ENCODE data around the gene SLC18A2. TPM values are rescaled to one million over a fixed set of nuclear protein-coding genes. Genes with fewer than 3 reads are reported as not detected.
"Not testable (repeated sequence)": the region's sequence is repeated elsewhere in the genome, so short reads cannot be mapped to it uniquely, and the experiment has no call there.

The SLC18A2 gene
- total RNA-seq, 1 experiment from 2014 or later, result not detected

- CTCF ChIA-PET, result no interaction called here
- BruUV-seq (replicated peaks), result no TSS peak
These were observed 36.8 kb downstream of the SLC18A2 start for GRCh38 chr10:117277675-117278074.

GRCh38 chr10:117284716-117285494 lies 44.0 kb downstream of the SLC18A2 start:
- BruUV-seq (replicated peaks), result no TSS peak
- Mint-ChIP-seq H3K27ac (ENCODE audit: unreplicated experiment) (no peak overlapping the region), H3K36me3 (ENCODE audit: insufficient read depth, unreplicated experiment) (no peaks in the 10 kb centered on the region), H3K9me3 (ENCODE audit: low read depth, unreplicated experiment) (no peaks in the 10 kb centered on the region), H3K4me3 (ENCODE audit: low read depth, unreplicated experiment) (no peak overlapping the region), H3K4me1 (ENCODE audit: low read depth, unreplicated experiment) (no peaks in the 10 kb centered on the region), H3K27me3 (ENCODE audit: unreplicated experiment) (no peaks in the 10 kb centered on the region)
- intact Hi-C loops (cut with micrococcal nuclease; ENCODE audit: unreplicated experiment), result loop anchor here (5.0 kb wide), 1 partner anchor 37 kb away; no protein-coding TSS in a partner anchor
- TF ChIP-seq CTCF (IDR thresholded peaks at IDR 0.05; ENCODE audit: unreplicated experiment), result no peak
- DNase-seq, result no peak
- CTCF ChIA-PET, result no interaction called here

More at GRCh38 chr10:117277675-117278074, 36.8 kb downstream of the SLC18A2 start:
- H3K36me3 Mint-ChIP-seq (ENCODE audit: insufficient read depth, unreplicated experiment), result no peaks in the 10 kb centered on the region
- no peaks in the 10 kb centered on the region for H3K4me1 Mint-ChIP-seq (ENCODE audit: low read depth, unreplicated experiment)
- no peak for DNase-seq
- H3K27me3 Mint-ChIP-seq (ENCODE audit: unreplicated experiment), result no peaks in the 10 kb centered on the region
- no peak for TF ChIP-seq CTCF (IDR thresholded peaks at IDR 0.05; ENCODE audit: unreplicated experiment)
- H3K4me3 Mint-ChIP-seq (ENCODE audit: low read depth, unreplicated experiment), result no peak overlapping the region
- intact Hi-C loops (cut with micrococcal nuclease; ENCODE audit: unreplicated experiment), result no loop called here
- H3K9me3 Mint-ChIP-seq (ENCODE audit: low read depth, unreplicated experiment), result no peaks in the 10 kb centered on the region
- H3K27ac Mint-ChIP-seq (ENCODE audit: unreplicated experiment), result no peak overlapping the region

GRCh38 chr10:117290872-117291271 lies 50.0 kb downstream of the SLC18A2 start:
- H3K27ac Mint-ChIP-seq (ENCODE audit: unreplicated experiment); BruUV-seq (replicated peaks); H3K27me3 Mint-ChIP-seq (ENCODE audit: unreplicated experiment); CTCF ChIA-PET; H3K4me3 Mint-ChIP-seq (ENCODE audit: low read depth, unreplicated experiment); DNase-seq; H3K9me3 Mint-ChIP-seq (ENCODE audit: low read depth, unreplicated experiment); H3K36me3 Mint-ChIP-seq (ENCODE audit: insufficient read depth, unreplicated experiment); intact Hi-C loops (cut with micrococcal nuclease; ENCODE audit: unreplicated experiment); H3K4me1 Mint-ChIP-seq (ENCODE audit: low read depth, unreplicated experiment): not testable (repeated sequence)

GRCh38 chr10:117294039-117294645 lies 53.2 kb downstream of the SLC18A2 start:
- CTCF ChIA-PET, result no interaction called here
- intact Hi-C loops (cut with micrococcal nuclease; ENCODE audit: unreplicated experiment), result no loop called here

More at GRCh38 chr10:117294039-117294645, 53.2 kb downstream of the SLC18A2 start:
- H3K36me3 Mint-ChIP-seq (ENCODE audit: insufficient read depth, unreplicated experiment), result no peaks in the 10 kb centered on the region
- H3K27ac Mint-ChIP-seq (ENCODE audit: unreplicated experiment), result no peak overlapping the region
- no TSS peak for BruUV-seq (replicated peaks)
- H3K4me3 Mint-ChIP-seq (ENCODE audit: low read depth, unreplicated experiment), result no peak overlapping the region
- no peaks in the 10 kb centered on the region for H3K4me1 Mint-ChIP-seq (ENCODE audit: low read depth, unreplicated experiment)
- TF ChIP-seq CTCF (IDR thresholded peaks at IDR 0.05; ENCODE audit: unreplicated experiment), result no peak
- no peaks in the 10 kb centered on the region for H3K9me3 Mint-ChIP-seq (ENCODE audit: low read depth, unreplicated experiment)
- DNase-seq, result no peak
- no peaks in the 10 kb centered on the region for H3K27me3 Mint-ChIP-seq (ENCODE audit: unreplicated experiment)

Measured in Calu3 (cell line).